ENCODE results near the gene DOCK8.
"Not testable (repeated sequence)": the region's sequence is repeated elsewhere in the genome, so short reads cannot be mapped to it uniquely, and the experiment has no call there.

DOCK8 gene

GRCh38 chr9:217950-218349 lies 3.3 kb downstream of the DOCK8 start:
- peaks cover 48% of the 10 kb centered on the region for H3K4me1 Mint-ChIP-seq
- CTCF ChIA-PET: interaction anchor here (1.3 kb wide), 1 partner anchor 66 kb away, joined by 3 read pairs; no protein-coding TSS in a partner anchor
- peaks cover 8% of the 10 kb centered on the region for H3K27me3 Mint-ChIP-seq

GRCh38 chr9:219036-219435 lies 4.4 kb downstream of the DOCK8 start:
- CTCF ChIA-PET, H3K4me3 Mint-ChIP-seq, H3K9me3 Mint-ChIP-seq, H3K27ac Mint-ChIP-seq, H3K27me3 Mint-ChIP-seq, DNase-seq: not testable (repeated sequence)
- peaks cover 44% of the 10 kb centered on the region for H3K36me3 Mint-ChIP-seq
- H3K4me1 Mint-ChIP-seq: peaks cover 48% of the 10 kb centered on the region

More at GRCh38 chr9:217950-218349, 3.3 kb downstream of the DOCK8 start:
- Mint-ChIP-seq H3K36me3 (peaks cover 36% of the 10 kb centered on the region), H3K27ac (no peak overlapping the region), H3K4me3 (no peak overlapping the region), H3K9me3 (no peaks in the 10 kb centered on the region)
- no peak for DNase-seq

GRCh38 chr9:219670-220365 lies 5.2 kb downstream of the DOCK8 start:
- H3K27ac Mint-ChIP-seq: peak overlapping the region; percentile 49
- CTCF ChIA-PET: no interaction called here
- no peak for DNase-seq
- peaks cover 8% of the 10 kb centered on the region for H3K27me3 Mint-ChIP-seq
- H3K36me3 Mint-ChIP-seq: peaks cover 48% of the 10 kb centered on the region
- no peak overlapping the region for H3K4me3 Mint-ChIP-seq
- no peaks in the 10 kb centered on the region for H3K9me3 Mint-ChIP-seq
- peaks cover 44% of the 10 kb centered on the region for H3K4me1 Mint-ChIP-seq

GRCh38 chr9:221989-222776 lies 7.5 kb downstream of the DOCK8 start:
- peak overlapping the region; percentile 14 for H3K4me3 Mint-ChIP-seq
- H3K9me3 Mint-ChIP-seq: no peaks in the 10 kb centered on the region
- peaks cover 26% of the 10 kb centered on the region for H3K4me1 Mint-ChIP-seq
- CTCF ChIA-PET: interaction anchor here (1.4 kb wide), 1 partner anchor 15 kb away, joined by 3 read pairs; no protein-coding TSS in a partner anchor
- peak; percentile 42 for DNase-seq
- peaks cover 36% of the 10 kb centered on the region for H3K36me3 Mint-ChIP-seq
- H3K27ac Mint-ChIP-seq: peak overlapping the region; percentile 87
- H3K27me3 Mint-ChIP-seq: peaks cover 4% of the 10 kb centered on the region

- no peak for DNase-seq
- H3K27me3 Mint-ChIP-seq: peaks cover 4% of the 10 kb centered on the region
- peaks cover 38% of the 10 kb centered on the region for H3K36me3 Mint-ChIP-seq
- CTCF ChIA-PET: no interaction called here
- H3K9me3 Mint-ChIP-seq: peaks cover 5% of the 10 kb centered on the region
- H3K27ac Mint-ChIP-seq: peak overlapping the region; percentile 87
- peaks cover 25% of the 10 kb centered on the region for H3K4me1 Mint-ChIP-seq
- H3K4me3 Mint-ChIP-seq: no peak overlapping the region
Measured at GRCh38 chr9:223152-223551, 8.5 kb downstream of the DOCK8 start.

GRCh38 chr9:224026-224425 lies 9.4 kb downstream of the DOCK8 start:
- Mint-ChIP-seq H3K27me3 (peaks cover 4% of the 10 kb centered on the region), H3K4me1 (peaks cover 23% of the 10 kb centered on the region), H3K4me3 (no peak overlapping the region), H3K36me3 (peaks cover 38% of the 10 kb centered on the region), H3K27ac (peak overlapping the region; percentile 34), H3K9me3 (peaks cover 6% of the 10 kb centered on the region)
- CTCF ChIA-PET: interaction anchor here (0.6 to 1.7 kb wide), 2 partner anchors 9 to 164 kb away, joined by 4 read pairs; no protein-coding TSS in a partner anchor
- DNase-seq: no peak

- peaks cover 10% of the 10 kb centered on the region for H3K9me3 Mint-ChIP-seq
- peaks cover 4% of the 10 kb centered on the region for H3K27me3 Mint-ChIP-seq
- no peak overlapping the region for H3K4me3 Mint-ChIP-seq
- H3K4me1 Mint-ChIP-seq: peaks cover 17% of the 10 kb centered on the region
- H3K27ac Mint-ChIP-seq: no peak overlapping the region
- no peak for DNase-seq
- H3K36me3 Mint-ChIP-seq: peaks cover 40% of the 10 kb centered on the region
- CTCF ChIA-PET: interaction anchor here (0.6 to 1.7 kb wide), 2 partner anchors 10 to 163 kb away, joined by 4 read pairs; no protein-coding TSS in a partner anchor
Measured at GRCh38 chr9:224582-225520, 10.2 kb downstream of the DOCK8 start.

- H3K27me3 Mint-ChIP-seq: peaks cover 4% of the 10 kb centered on the region
- peaks cover 38% of the 10 kb centered on the region for H3K36me3 Mint-ChIP-seq
- H3K4me3 Mint-ChIP-seq: no peak overlapping the region
- peaks cover 6% of the 10 kb centered on the region for H3K4me1 Mint-ChIP-seq
- no peak for DNase-seq
- peaks cover 13% of the 10 kb centered on the region for H3K9me3 Mint-ChIP-seq
- no peak overlapping the region for H3K27ac Mint-ChIP-seq
- CTCF ChIA-PET: no interaction called here
Measured at GRCh38 chr9:227860-228259, 13.2 kb downstream of the DOCK8 start.

- H3K9me3 Mint-ChIP-seq: peaks cover 16% of the 10 kb centered on the region
- H3K36me3 Mint-ChIP-seq: peaks cover 35% of the 10 kb centered on the region
- CTCF ChIA-PET: no interaction called here
- H3K4me1 Mint-ChIP-seq: peaks cover 6% of the 10 kb centered on the region
- no peak overlapping the region for H3K4me3 Mint-ChIP-seq
- no peak for DNase-seq
- peaks cover 4% of the 10 kb centered on the region for H3K27me3 Mint-ChIP-seq
- H3K27ac Mint-ChIP-seq: no peak overlapping the region
Measured at GRCh38 chr9:228929-229695, 14.4 kb downstream of the DOCK8 start.

- H3K36me3 Mint-ChIP-seq: peaks cover 55% of the 10 kb centered on the region
- H3K27ac Mint-ChIP-seq, H3K4me3 Mint-ChIP-seq, DNase-seq, CTCF ChIA-PET, H3K27me3 Mint-ChIP-seq: not testable (repeated sequence)
- peaks cover 40% of the 10 kb centered on the region for H3K9me3 Mint-ChIP-seq
- peaks cover 19% of the 10 kb centered on the region for H3K4me1 Mint-ChIP-seq
Measured at GRCh38 chr9:231625-232024, 17.0 kb downstream of the DOCK8 start.

GRCh38 chr9:233708-234107 lies 19.0 kb downstream of the DOCK8 start:
- H3K27me3 Mint-ChIP-seq, H3K4me3 Mint-ChIP-seq, H3K27ac Mint-ChIP-seq, CTCF ChIA-PET, DNase-seq: not testable (repeated sequence)
- peaks cover 33% of the 10 kb centered on the region for H3K4me1 Mint-ChIP-seq
- H3K36me3 Mint-ChIP-seq: peaks cover 63% of the 10 kb centered on the region
- peaks cover 40% of the 10 kb centered on the region for H3K9me3 Mint-ChIP-seq

GRCh38 chr9:237141-237857 lies 22.6 kb downstream of the DOCK8 start:
- peak; percentile 24 for DNase-seq
- H3K9me3 Mint-ChIP-seq: peaks cover 35% of the 10 kb centered on the region
- CTCF ChIA-PET: interaction anchor here (1.3 kb wide), 1 partner anchor 15 kb away, joined by 3 read pairs; no protein-coding TSS in a partner anchor
- H3K27ac Mint-ChIP-seq: peak overlapping the region; percentile 90
- peaks cover 69% of the 10 kb centered on the region for H3K36me3 Mint-ChIP-seq
- H3K4me1 Mint-ChIP-seq: peaks cover 57% of the 10 kb centered on the region
- H3K27me3 Mint-ChIP-seq: no peaks in the 10 kb centered on the region
- H3K4me3 Mint-ChIP-seq: no peak overlapping the region

GRCh38 chr9:237858-238345 lies 23.2 kb downstream of the DOCK8 start:
- peak overlapping the region; percentile 42 for H3K4me3 Mint-ChIP-seq
- H3K36me3 Mint-ChIP-seq: peaks cover 68% of the 10 kb centered on the region
- DNase-seq: no peak
- peak overlapping the region; percentile 90 for H3K27ac Mint-ChIP-seq
- H3K27me3 Mint-ChIP-seq: no peaks in the 10 kb centered on the region
- CTCF ChIA-PET: no interaction called here
- H3K4me1 Mint-ChIP-seq: peaks cover 63% of the 10 kb centered on the region
- H3K9me3 Mint-ChIP-seq: peaks cover 32% of the 10 kb centered on the region

Measured in activated naive CD4-positive, alpha-beta T cell treated with anti-CD3 and anti-CD28 coated beads, Interleukin-2, amount 10 ng/mL, durations not matched to agents 7 days and 5 days (primary cell).